GM13977 (cell line): ENCODE data around the gene ELP4.
A peak's percentile ranks its signal among the peaks of the same experiment; 100 is the strongest.

Source experiments
- DNase-seq: peaks from one replicate; pipeline ENCODE4 v3.0.0; 2012; ENCODE audit warnings: low spot score
- CTCF ChIP-seq: IDR thresholded peaks from 2 replicates; pipeline ENCODE4 v1.5.1; 2012; ENCODE audit warnings: mild to moderate bottlenecking, control low read depth; ENCODE audit not compliant: insufficient read depth; ENCODE audit errors: extremely low read depth, missing control alignments
- in situ Hi-C: fragments of 300-500 bp; cut with MboI; formaldehyde crosslinking; loops from one replicate; pipeline ENCODE4 v1.12.0; 2022; ENCODE audit warnings: low sequenced_read_pairs, low pct_unique_long_range_greater_than_20kb, mixed read lengths, inconsistent platforms; ENCODE audit not compliant: unreplicated experiment

The ELP4 gene

DNA sequence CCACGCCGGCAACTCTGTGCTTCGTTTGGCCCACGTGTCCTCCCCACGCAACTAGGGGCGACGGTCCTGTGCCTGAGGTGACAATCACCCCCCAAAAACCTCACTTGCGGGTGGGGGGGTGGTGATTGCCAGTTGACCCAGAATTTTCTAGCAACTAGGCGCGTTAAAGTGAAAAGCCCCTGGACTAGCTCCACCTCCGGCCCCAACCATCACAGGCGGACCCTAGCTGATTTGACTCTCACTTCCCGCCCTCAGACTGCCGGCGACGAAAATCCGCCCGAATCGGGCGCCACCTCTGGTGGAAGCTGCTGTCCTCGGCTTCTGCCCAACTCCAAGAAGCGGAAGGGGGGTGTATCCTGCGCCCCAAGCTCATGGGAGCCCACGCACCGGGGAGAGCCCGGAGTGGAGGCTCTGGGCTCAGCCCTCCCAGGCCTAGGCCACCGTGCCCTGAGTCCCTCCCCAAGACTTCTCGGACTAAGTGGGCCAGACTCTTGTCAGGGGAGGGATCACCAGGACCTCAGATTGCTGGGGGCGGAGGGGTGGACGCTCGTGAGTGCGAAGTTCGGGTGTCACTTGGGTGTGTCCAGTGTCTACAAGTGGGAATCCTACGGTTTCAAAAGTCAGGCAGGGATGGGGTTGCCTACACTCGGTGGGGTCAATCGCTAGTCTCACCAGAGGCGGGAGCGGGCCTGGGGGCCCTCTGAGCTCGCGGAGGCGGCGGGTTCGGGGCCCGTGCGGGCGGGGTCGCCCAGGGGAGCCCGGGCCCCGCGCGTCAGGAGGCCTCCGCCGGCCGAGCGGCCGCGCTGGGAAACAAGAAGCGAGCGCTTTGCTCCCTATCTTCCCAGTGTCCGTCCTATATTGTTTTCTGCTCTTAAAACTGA is 289.2 kb downstream of the ELP4 start:
- in situ Hi-C loops = loop anchor here (25.0 kb wide), 1 partner anchor 311 kb away; no protein-coding TSS in a partner anchor
- DNase-seq = peak; percentile 81
- TF ChIP-seq CTCF = peak; percentile 61

- DNase-seq = peak; percentile 45
- TF ChIP-seq CTCF = no peak
- in situ Hi-C loops = loop anchor here (25.0 kb wide), 2 partner anchors 312 to 638 kb away; partner anchors contain the start of gene WT1
Observed at GRCh38 chr11:31799435-31800397, 290.1 kb downstream of the ELP4 start.

- in situ Hi-C loops = loop anchor here (25.0 kb wide), 1 partner anchor 637 kb away; the partner anchor contains the start of gene WT1
- no peak for TF ChIP-seq CTCF
- DNase-seq = no peak
Observed at GRCh38 chr11:31800398-31801265, 291.1 kb downstream of the ELP4 start.

DNA sequence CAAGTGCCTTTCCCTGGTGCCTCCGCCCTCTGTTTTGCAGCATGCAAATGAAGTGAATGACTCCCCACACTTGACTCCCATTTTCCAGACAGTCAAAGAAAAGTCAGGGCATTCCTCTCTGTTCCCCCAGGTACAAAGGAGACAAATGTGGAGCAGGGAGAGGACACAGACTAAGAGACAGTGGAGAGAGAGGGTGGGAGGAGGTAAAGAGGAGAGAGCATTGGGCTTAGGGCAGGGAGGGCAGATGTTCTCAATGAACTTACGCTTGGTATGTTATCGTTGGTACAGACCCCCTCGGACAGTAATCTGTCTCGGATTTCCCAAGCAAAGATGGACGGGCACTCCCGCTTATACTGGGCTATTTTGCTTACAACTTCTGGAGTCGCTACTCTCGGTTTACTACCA is 291.7 kb downstream of the ELP4 start:
- DNase-seq = peak; percentile 28
- in situ Hi-C loops = loop anchor here (25.0 kb wide), 1 partner anchor 636 kb away; the partner anchor contains the start of gene WT1
- TF ChIP-seq CTCF = no peak

GRCh38 chr11:31802000-31802551 is 292.5 kb downstream of the ELP4 start:
- no peak for DNase-seq
- in situ Hi-C loops = loop anchor here (25.0 kb wide), 1 partner anchor 635 kb away; the partner anchor contains the start of gene WT1
- no peak for TF ChIP-seq CTCF
